ENCODE measurements around the gene SEMA3G. TPM values are rescaled to one million over a fixed set of nuclear protein-coding genes. Genes with fewer than 3 reads are reported as not detected.
A peak's percentile ranks its signal among the peaks of the same experiment; 100 is the strongest.

Gene SEMA3G
- total RNA-seq, 2 donors from 2014 or later, result 2.4 to 2.6 TPM

- no peak overlapping the region for H3K4me3 ChIP-seq
- TF ChIP-seq CTCF (IDR thresholded peaks at IDR 0.05), result no peak
- H3K27me3 ChIP-seq, result no peaks in the 10 kb centered on the region
- H3K36me3 ChIP-seq, result peaks cover 11% of the 10 kb centered on the region
- DNase-seq, result no peak
- H3K4me1 ChIP-seq, result no peaks in the 10 kb centered on the region
- H3K9me3 ChIP-seq, result no peaks in the 10 kb centered on the region
- H3K9ac ChIP-seq (ENCODE audit: low read depth in 2 of 2, low read length in 2 of 2), result no peak overlapping the region
- intact Hi-C loops (cut with DNase I), result no loop called here
- no peak overlapping the region for H3K27ac ChIP-seq
Observed at GRCh38 chr3:52477076-52477795, 32.3 kb upstream of the SEMA3G start.

GRCh38 chr3:52473026-52473425, 28.1 kb upstream of the SEMA3G start:
- Histone ChIP-seq H3K4me1 (no peaks in the 10 kb centered on the region), H3K9ac (ENCODE audit: low read depth in 2 of 2, low read length in 2 of 2) (no peak overlapping the region), H3K27ac (no peak overlapping the region), H3K36me3 (peaks cover 5% of the 10 kb centered on the region), H3K4me3 (no peak overlapping the region), H3K27me3 (no peaks in the 10 kb centered on the region), H3K9me3 (no peaks in the 10 kb centered on the region)
- intact Hi-C loops (cut with DNase I), result no loop called here
- TF ChIP-seq CTCF (IDR thresholded peaks at IDR 0.05), result no peak
- DNase-seq, result no peak

- H3K27me3 ChIP-seq, result no peaks in the 10 kb centered on the region
- H3K36me3 ChIP-seq, result peaks cover 5% of the 10 kb centered on the region
- intact Hi-C loops (cut with DNase I), result no loop called here
- H3K4me1 ChIP-seq, result no peaks in the 10 kb centered on the region
- no peak overlapping the region for H3K9ac ChIP-seq (ENCODE audit: low read depth in 2 of 2, low read length in 2 of 2)
- TF ChIP-seq CTCF (IDR thresholded peaks at IDR 0.05), result no peak
- no peak for DNase-seq
- H3K4me3 ChIP-seq, result no peak overlapping the region
- no peaks in the 10 kb centered on the region for H3K9me3 ChIP-seq
- H3K27ac ChIP-seq, result no peak overlapping the region
Observed at GRCh38 chr3:52472239-52473000, 27.5 kb upstream of the SEMA3G start.

GRCh38 chr3:52471371-52472238, 26.7 kb upstream of the SEMA3G start:
- intact Hi-C loops (cut with DNase I), result no loop called here
- Histone ChIP-seq H3K9ac (ENCODE audit: low read depth in 2 of 2, low read length in 2 of 2) (no peak overlapping the region), H3K4me3 (no peak overlapping the region), H3K27ac (no peak overlapping the region), H3K9me3 (no peaks in the 10 kb centered on the region), H3K4me1 (no peaks in the 10 kb centered on the region), H3K36me3 (peaks cover 5% of the 10 kb centered on the region), H3K27me3 (no peaks in the 10 kb centered on the region)
- peak; percentile 52 for DNase-seq
- peak; percentile 54 for TF ChIP-seq CTCF (IDR thresholded peaks at IDR 0.05)

GRCh38 chr3:52470920-52471319, 26.0 kb upstream of the SEMA3G start:
- Histone ChIP-seq H3K9me3 (no peaks in the 10 kb centered on the region), H3K4me1 (no peaks in the 10 kb centered on the region), H3K4me3 (no peak overlapping the region), H3K36me3 (no peaks in the 10 kb centered on the region), H3K27ac (no peak overlapping the region), H3K9ac (ENCODE audit: low read depth in 2 of 2, low read length in 2 of 2) (no peak overlapping the region), H3K27me3 (no peaks in the 10 kb centered on the region)
- intact Hi-C loops (cut with DNase I), result no loop called here
- no peak for TF ChIP-seq CTCF (IDR thresholded peaks at IDR 0.05)
- no peak for DNase-seq
